LNCaP clone FGC (cell line): ENCODE results near the gene N4BP2L1.

Source experiments
- DNase-seq: peaks from one replicate; pipeline ENCODE4 v3.0.0-alpha.2; 2011; ENCODE audit warnings: low read depth
- H3K4me3 ChIP-seq: 2 replicates; pipeline ENCODE4 v1.5.1; 2011; ENCODE audit warnings: mild to moderate bottlenecking, low read depth, low read length, control low read depth
- TF ChIP-seq, protein P1 (sequence below): IDR thresholded peaks from 2 replicates; pipeline ENCODE4 v1.5.1; 2012; ENCODE audit warnings: mild to moderate bottlenecking; ENCODE audit not compliant: control insufficient read depth, insufficient read depth; ENCODE audit errors: extremely low read depth

The N4BP2L1 gene

DNA sequence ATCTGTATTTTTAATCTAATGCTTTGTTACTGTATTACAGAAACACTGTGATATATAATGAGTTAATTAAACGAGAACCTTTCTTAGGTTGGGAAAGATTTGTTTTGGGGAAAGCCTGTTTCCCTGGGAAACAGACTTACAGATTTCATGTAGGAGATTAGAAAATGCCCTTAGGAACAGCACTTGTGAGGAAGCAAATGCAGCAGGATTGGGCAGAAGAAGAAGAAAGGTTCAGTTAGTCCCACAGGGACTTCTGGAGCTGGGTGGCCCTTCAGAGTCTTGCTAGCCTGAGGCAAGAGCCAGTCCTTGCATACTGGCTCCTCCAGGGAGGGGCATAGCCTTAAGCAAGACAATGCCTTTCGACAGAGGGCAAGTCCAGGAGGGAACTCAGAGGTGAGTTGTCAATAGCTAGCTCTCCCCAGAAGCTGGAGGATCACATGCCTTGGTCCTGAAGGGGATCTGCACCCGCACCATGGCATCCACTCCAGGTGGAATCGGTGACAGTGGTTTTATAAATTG lies 36.8 kb downstream of the N4BP2L1 start:
- H3K4me3 ChIP-seq: no peak overlapping the region
- no peak for DNase-seq
- TF ChIP-seq, protein P1, sequence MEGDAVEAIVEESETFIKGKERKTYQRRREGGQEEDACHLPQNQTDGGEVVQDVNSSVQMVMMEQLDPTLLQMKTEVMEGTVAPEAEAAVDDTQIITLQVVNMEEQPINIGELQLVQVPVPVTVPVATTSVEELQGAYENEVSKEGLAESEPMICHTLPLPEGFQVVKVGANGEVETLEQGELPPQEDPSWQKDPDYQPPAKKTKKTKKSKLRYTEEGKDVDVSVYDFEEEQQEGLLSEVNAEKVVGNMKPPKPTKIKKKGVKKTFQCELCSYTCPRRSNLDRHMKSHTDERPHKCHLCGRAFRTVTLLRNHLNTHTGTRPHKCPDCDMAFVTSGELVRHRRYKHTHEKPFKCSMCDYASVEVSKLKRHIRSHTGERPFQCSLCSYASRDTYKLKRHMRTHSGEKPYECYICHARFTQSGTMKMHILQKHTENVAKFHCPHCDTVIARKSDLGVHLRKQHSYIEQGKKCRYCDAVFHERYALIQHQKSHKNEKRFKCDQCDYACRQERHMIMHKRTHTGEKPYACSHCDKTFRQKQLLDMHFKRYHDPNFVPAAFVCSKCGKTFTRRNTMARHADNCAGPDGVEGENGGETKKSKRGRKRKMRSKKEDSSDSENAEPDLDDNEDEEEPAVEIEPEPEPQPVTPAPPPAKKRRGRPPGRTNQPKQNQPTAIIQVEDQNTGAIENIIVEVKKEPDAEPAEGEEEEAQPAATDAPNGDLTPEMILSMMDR: no peak

DNA sequence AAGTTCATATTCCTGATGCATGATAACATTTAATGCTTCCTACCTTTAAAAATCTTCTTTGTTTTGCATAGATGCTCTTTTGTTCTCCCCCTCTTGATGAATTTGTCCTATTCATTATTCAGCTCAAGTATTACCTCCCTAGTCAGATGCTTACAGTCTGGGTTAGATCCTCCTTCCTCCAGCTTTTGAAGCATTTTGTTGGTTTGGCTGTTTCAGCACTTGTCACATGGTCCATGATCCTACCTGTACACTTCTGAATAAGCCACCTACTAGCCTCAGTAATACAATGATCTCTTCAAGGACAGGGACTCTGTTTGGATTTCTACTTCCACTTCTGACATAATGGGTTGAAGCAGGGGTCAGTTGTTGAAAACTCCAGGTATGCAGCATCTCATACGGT lies 37.4 kb downstream of the N4BP2L1 start:
- no peak for DNase-seq
- H3K4me3 ChIP-seq: no peak overlapping the region
- TF ChIP-seq, protein P1: no peak

DNA sequence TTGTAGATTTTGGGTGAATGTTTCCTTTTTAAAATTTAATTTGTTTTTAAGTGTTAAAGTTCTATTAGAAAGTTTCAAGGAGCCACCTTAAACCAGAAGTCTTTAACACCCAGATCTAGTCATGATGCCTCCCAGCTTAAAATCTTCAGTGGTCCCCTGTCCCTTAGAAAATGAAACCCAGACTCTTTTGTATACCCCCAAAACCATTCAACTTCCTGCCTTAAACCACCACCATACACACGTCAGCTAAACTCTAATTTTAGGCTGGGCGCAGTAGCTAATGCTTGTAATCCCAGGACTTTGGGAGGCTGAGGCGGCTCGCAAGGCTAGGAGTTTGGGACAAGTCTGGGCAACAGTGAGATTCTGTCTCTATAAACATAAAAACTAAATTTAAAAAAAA lies 37.9 kb downstream of the N4BP2L1 start:
- no peak for DNase-seq
- no peak overlapping the region for H3K4me3 ChIP-seq
- TF ChIP-seq, protein P1: no peak

DNA sequence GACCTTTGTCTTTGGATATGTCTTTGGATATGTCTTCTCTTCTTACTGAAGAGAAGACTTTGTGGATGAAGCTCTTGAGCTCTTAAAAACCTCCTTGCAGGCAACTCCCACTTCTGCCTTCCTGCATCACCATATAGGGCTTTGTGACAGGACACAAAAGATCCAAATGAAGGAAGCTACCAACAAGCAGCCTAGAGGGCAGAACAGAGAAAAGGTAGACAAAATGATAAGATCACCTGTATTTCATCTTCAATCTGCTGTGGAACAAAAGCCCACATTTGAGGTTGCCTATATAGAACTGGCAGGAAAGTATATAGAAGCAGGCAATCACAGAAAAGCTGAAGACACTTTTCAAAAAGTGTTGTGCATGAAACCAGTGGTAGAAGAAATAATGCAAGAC lies 42.5 kb downstream of the N4BP2L1 start:
- no peak for DNase-seq
- TF ChIP-seq, protein P1: no peak
- H3K4me3 ChIP-seq: no peak overlapping the region

DNA sequence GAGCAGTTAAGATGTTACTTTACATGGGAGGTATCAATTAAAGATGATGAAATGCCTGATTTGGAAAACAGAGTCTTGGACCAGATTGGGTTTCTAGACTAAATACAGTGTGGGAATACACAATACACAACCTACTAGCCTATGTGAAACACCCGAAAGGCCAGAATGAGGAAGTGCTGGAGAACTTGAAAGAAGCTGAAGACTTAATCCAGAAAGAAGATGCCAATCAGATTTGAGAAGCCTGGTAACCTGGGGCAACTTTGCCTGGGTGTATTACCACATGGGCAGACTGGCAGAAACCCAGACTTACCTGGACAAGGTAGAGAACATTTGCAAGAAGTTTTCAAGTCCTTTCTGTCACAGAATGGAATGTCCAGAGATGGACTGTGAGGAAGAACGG lies 43.2 kb downstream of the N4BP2L1 start:
- DNase-seq: no peak
- TF ChIP-seq, protein P1: no peak
- H3K4me3 ChIP-seq: no peak overlapping the region

DNA sequence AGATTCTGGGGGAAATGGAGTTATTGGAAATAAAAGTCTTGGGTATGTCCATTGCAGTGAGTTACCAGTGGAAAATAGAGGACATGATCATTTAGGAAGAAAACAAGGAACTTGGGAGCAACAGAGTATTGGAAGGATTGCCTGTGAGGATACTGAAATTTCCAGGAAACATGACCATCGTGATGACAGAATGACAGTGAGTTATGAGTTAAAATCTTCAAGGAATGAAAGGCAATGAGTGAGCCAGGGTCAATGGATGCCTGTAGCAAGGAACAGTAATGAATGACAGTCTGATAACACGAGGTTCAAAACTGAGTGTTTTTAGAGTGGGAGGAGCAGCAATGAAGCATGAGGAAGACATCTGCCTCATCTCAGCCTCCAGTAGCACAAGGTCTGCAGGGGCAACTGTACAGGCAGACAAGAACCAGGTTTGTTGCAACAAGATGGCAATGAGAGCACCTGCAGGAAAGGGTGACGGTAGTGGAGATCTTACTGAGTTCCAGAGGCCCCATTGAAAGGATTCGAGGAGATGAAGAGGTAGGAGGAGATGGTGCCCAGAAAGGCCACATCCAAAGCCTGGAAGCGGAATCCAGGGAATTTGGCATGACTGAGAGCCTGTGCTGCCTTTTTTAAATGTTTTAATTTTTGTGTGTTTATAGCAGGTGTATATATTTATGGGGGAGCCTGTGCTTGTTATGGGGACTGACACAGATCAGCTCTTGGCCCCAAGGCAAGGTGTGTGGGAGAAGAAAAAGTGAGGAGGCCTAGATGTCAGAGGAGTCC lies 43.9 kb downstream of the N4BP2L1 start:
- DNase-seq: no peak
- TF ChIP-seq, protein P1: no peak
- no peak overlapping the region for H3K4me3 ChIP-seq

DNA sequence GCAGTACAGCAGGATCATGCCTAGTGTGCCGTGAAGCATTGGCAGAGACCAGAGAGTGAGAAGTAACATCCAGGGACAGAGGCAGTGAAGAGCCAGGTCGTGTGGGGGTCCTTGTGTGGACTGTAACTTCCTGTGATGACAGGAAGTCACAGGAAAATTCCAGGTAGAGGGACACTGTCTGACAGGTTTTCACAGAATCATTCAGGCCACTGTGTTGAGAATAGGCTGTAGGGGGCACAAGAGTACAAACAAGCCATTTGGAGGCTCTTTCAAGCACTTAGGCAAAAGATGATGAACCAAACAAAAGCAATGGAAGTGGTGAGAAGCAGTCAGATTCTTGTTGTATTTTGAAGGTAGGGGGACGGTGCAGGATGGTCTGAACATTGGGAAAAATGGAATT lies 46.4 kb downstream of the N4BP2L1 start:
- peak; percentile 3 for DNase-seq
- TF ChIP-seq, protein P1: peak; percentile 37
- no peak overlapping the region for H3K4me3 ChIP-seq
